GM19328 (cell line): ENCODE results near the gene NDUFB8.
"Not testable (repeated sequence)": the region's sequence is repeated elsewhere in the genome, so short reads cannot be mapped to it uniquely, and the experiment has no call there.

Experiments
- ATAC-seq: cut with Tn5 transposase; IDR thresholded peaks from one replicate; pipeline ENCODE4 v1.9.1; 2021; ENCODE audit warnings: mild to moderate bottlenecking, moderate library complexity; ENCODE audit not compliant: unreplicated experiment

The NDUFB8 gene

GRCh38 chr10:100529475-100530298 lies at the start of gene NDUFB8:
NDUFB8 (minus strand) TSS chr10:100529871; CDS start chr10:100529851, 20 bp downstream.
- ATAC-seq = peak; percentile 74

GRCh38 chr10:100576282-100576635 lies 46.6 kb upstream of the NDUFB8 start:
- ATAC-seq = no peak

GRCh38 chr10:100575585-100576281 lies 46.1 kb upstream of the NDUFB8 start:
- no peak for ATAC-seq

GRCh38 chr10:100575146-100575545 lies 45.5 kb upstream of the NDUFB8 start:
- not testable (repeated sequence) for ATAC-seq

- ATAC-seq = no peak
Observed at GRCh38 chr10:100571084-100571856, 41.6 kb upstream of the NDUFB8 start.

GRCh38 chr10:100570506-100570905 lies 40.8 kb upstream of the NDUFB8 start:
- ATAC-seq = no peak

GRCh38 chr10:100569687-100570481 lies 40.2 kb upstream of the NDUFB8 start:
- ATAC-seq = no peak

- no peak for ATAC-seq
Observed at GRCh38 chr10:100568912-100569311, 39.2 kb upstream of the NDUFB8 start.

GRCh38 chr10:100567826-100568225 lies 38.2 kb upstream of the NDUFB8 start:
- ATAC-seq = no peak

GRCh38 chr10:100567249-100567648 lies 37.6 kb upstream of the NDUFB8 start:
- ATAC-seq = no peak

- ATAC-seq = no peak
Observed at GRCh38 chr10:100566561-100566960, 36.9 kb upstream of the NDUFB8 start.

- ATAC-seq = no peak
Observed at GRCh38 chr10:100565206-100565985, 35.7 kb upstream of the NDUFB8 start.

GRCh38 chr10:100562008-100562672 lies 32.5 kb upstream of the NDUFB8 start:
- peak; percentile 77 for ATAC-seq

GRCh38 chr10:100561005-100561404 lies 31.3 kb upstream of the NDUFB8 start:
- no peak for ATAC-seq

- no peak for ATAC-seq
Observed at GRCh38 chr10:100560248-100560647, 30.6 kb upstream of the NDUFB8 start.

- no peak for ATAC-seq
Observed at GRCh38 chr10:100554902-100555301, 25.2 kb upstream of the NDUFB8 start.

- no peak for ATAC-seq
Observed at GRCh38 chr10:100553929-100554328, 24.3 kb upstream of the NDUFB8 start.

GRCh38 chr10:100551738-100552137 lies 22.1 kb upstream of the NDUFB8 start:
- ATAC-seq = no peak

GRCh38 chr10:100551196-100551595 lies 21.5 kb upstream of the NDUFB8 start:
- no peak for ATAC-seq
